H1 (cell line): ENCODE measurements around the gene TRPC4. TPM values are rescaled to one million over a fixed set of nuclear protein-coding genes. Genes with fewer than 3 reads are reported as not detected.
A peak's percentile ranks its signal among the peaks of the same experiment; 100 is the strongest.

Source experiments
- CTCF ChIA-PET: fragments of 300-600 bp; sonication (Branson Sonifier 250); formaldehyde crosslinking; loops from one replicate; lab custom pipeline; 2021; ENCODE audit not compliant: partially characterized antibody; lab: Charles Lee
- POLR2A ChIA-PET: fragments of 300-600 bp; sonication (Branson Sonifier 250); formaldehyde crosslinking; loops from one replicate; lab custom pipeline; 2021; ENCODE audit warnings: inconsistent platforms; ENCODE audit not compliant: partially characterized antibody; lab: Charles Lee
- DNase-seq, 2 experiments: peaks; one replicate each; pipeline versions ENCODE4 v3.0.0 to v3.0.0-alpha.2; 2010 to 2022; ENCODE audit warnings: low spot score in 2 of 2, low read depth in 1 of 2, mixed read lengths in 1 of 2
- FAIRE-seq: peaks from 2 replicates; lab custom pipeline; 2011; peaks lifted over from hg19 to GRCh38; lab: Jason Lieb, UNC
- H2AFZ ChIP-seq: 2 replicates; pipeline ENCODE4 v1.8.1; 2012; ENCODE audit warnings: low read length, inconsistent platforms
- H2AK5ac ChIP-seq: 2 replicates; pipeline ENCODE4 v1.6.1; 2013; ENCODE audit warnings: low read depth, low read length
- H2BK120ac ChIP-seq: replicated peaks from 2 replicates; pipeline ENCODE3; 2013; ENCODE audit warnings: low read depth, low read length, inconsistent platforms
- H2BK12ac ChIP-seq: 2 replicates; pipeline ENCODE4 v1.6.1; 2013; ENCODE audit warnings: low read depth, low read length
- H2BK15ac ChIP-seq: 2 replicates; pipeline ENCODE4 v1.6.1; 2013; ENCODE audit warnings: low read length
- H2BK20ac ChIP-seq: 2 replicates; pipeline ENCODE4 v1.6.1; 2013; ENCODE audit warnings: low read length
- H2BK5ac ChIP-seq: 2 replicates; pipeline ENCODE4 v1.6.1; 2013; ENCODE audit warnings: low read depth, low read length
- H3K14ac ChIP-seq: 2 replicates; pipeline ENCODE4 v1.6.1; 2013; ENCODE audit warnings: inconsistent platforms; ENCODE audit not compliant: insufficient read length
- H3K18ac ChIP-seq: 2 replicates; pipeline ENCODE4 v1.6.1; 2013; ENCODE audit warnings: low read length; ENCODE audit errors: extremely low read depth
- H3K23ac ChIP-seq: 2 replicates; pipeline ENCODE4 v1.6.1; 2013; ENCODE audit warnings: inconsistent platforms; ENCODE audit not compliant: insufficient read length
- H3K23me2 ChIP-seq: 2 replicates; pipeline ENCODE4 v1.6.1; 2013; ENCODE audit warnings: low read depth, low read length
- H3K27ac ChIP-seq: 2 replicates; pipeline ENCODE4 v1.6.1; 2011; ENCODE audit warnings: low read depth, low read length, inconsistent platforms
- H3K27me3 ChIP-seq, 4 experiments: replicated peaks in 1 of 4; 1 replicate in 1 of 4; 2 replicates in 3 of 4; pipeline versions ENCODE4 v1.6.1 to v1.8.1; 2011 to 2013; ENCODE audit warnings: low read length in 3 of 4, mild to moderate bottlenecking in 3 of 4, inconsistent platforms in 2 of 4, mixed read lengths in 2 of 4, moderate library complexity in 1 of 4; ENCODE audit not compliant: control insufficient read depth in 3 of 4, insufficient read depth in 3 of 4; ENCODE audit errors: extremely low read depth in 1 of 4
- H3K36me3 ChIP-seq, 4 experiments: 2 replicates each; pipeline versions ENCODE4 v1.6.1 to v1.8.1; 2011 to 2013; ENCODE audit warnings: mild to moderate bottlenecking in 4 of 4, low read length in 3 of 4, moderate library complexity in 2 of 4, control low read depth in 1 of 4, inconsistent platforms in 1 of 4; ENCODE audit not compliant: insufficient read depth in 4 of 4, control insufficient read depth in 2 of 4
- H3K4ac ChIP-seq: replicated peaks from 2 replicates; pipeline ENCODE3; 2013; ENCODE audit warnings: low read length, low read depth, mixed read lengths, inconsistent platforms; ENCODE audit not compliant: insufficient read length
- H3K4me1 ChIP-seq, 4 experiments: replicated peaks in 1 of 4; 1 replicate in 1 of 4; 2 replicates in 3 of 4; pipeline versions ENCODE4 v1.6.1 to v1.8.1; 2011 to 2013; ENCODE audit warnings: low read length in 3 of 4, inconsistent platforms in 2 of 4, mixed read lengths in 1 of 4; ENCODE audit not compliant: insufficient read depth in 4 of 4, control insufficient read depth in 3 of 4
- H3K4me2 ChIP-seq, 2 experiments: 2 replicates each; pipeline versions ENCODE4 v1.6.1 to v1.8.1; 2011 to 2013; ENCODE audit warnings: low read depth in 2 of 2, low read length in 2 of 2, control low read depth in 1 of 2, inconsistent platforms in 1 of 2, mild to moderate bottlenecking in 1 of 2; ENCODE audit not compliant: insufficient read depth in 1 of 2
- H3K4me3 ChIP-seq, 4 experiments: fragments of 200-600, 300-600 bp in 1 of 4; sonication (generic), shearing (Covaris generic), sonication (Bioruptor Twin) in 1 of 4; 2 replicates each; pipeline versions ENCODE4 v1.5.1 to v1.8.1; 2011 to 2016; ENCODE audit warnings: low read length in 4 of 4, low read depth in 3 of 4, control low read depth in 2 of 4, inconsistent platforms in 2 of 4, mild to moderate bottlenecking in 2 of 4, mixed read lengths in 1 of 4, moderate library complexity in 1 of 4; ENCODE audit not compliant: insufficient read depth in 2 of 4; ENCODE audit errors: extremely low read depth in 1 of 4
- H3K56ac ChIP-seq: replicated peaks from 2 replicates; pipeline ENCODE3; 2013; ENCODE audit warnings: low read depth, mild to moderate bottlenecking, mixed read lengths, low read length, inconsistent platforms; ENCODE audit not compliant: insufficient read length
- H3K79me1 ChIP-seq: 2 replicates; pipeline ENCODE4 v1.6.1; 2013; ENCODE audit warnings: low read depth, low read length, control low read depth
- H3K79me2 ChIP-seq, 2 experiments: 2 replicates each; pipeline versions ENCODE4 v1.6.1 to v1.8.1; 2012 to 2013; ENCODE audit warnings: low read length in 2 of 2, mild to moderate bottlenecking in 2 of 2, inconsistent platforms in 1 of 2; ENCODE audit not compliant: insufficient read depth in 2 of 2, control insufficient read depth in 1 of 2
- H3K9ac ChIP-seq, 4 experiments: replicated peaks in 1 of 4; 1 replicate in 1 of 4; 2 replicates in 3 of 4; pipeline versions ENCODE4 v1.6.1 to v1.8.1; 2011 to 2013; ENCODE audit warnings: low read depth in 3 of 4, low read length in 3 of 4, control low read depth in 2 of 4, mild to moderate bottlenecking in 2 of 4, moderate library complexity in 2 of 4, inconsistent platforms in 1 of 4; ENCODE audit errors: extremely low read depth in 1 of 4
- H3K9me3 ChIP-seq, 2 experiments: 2 replicates each; pipeline versions ENCODE4 v1.6.1 to v1.8.1; 2012 to 2013; ENCODE audit warnings: mild to moderate bottlenecking in 2 of 2, moderate library complexity in 2 of 2, control low read depth in 1 of 2, inconsistent platforms in 1 of 2, low read depth in 1 of 2, low read length in 1 of 2, mixed read lengths in 1 of 2; ENCODE audit not compliant: insufficient read depth in 2 of 2
- H4K20me1 ChIP-seq, 2 experiments: replicated peaks in 1 of 2; 2 replicates each; pipeline versions ENCODE3 to v1.8.1; 2011 to 2013; ENCODE audit warnings: inconsistent platforms in 2 of 2, low read length in 2 of 2, mild to moderate bottlenecking in 1 of 2; ENCODE audit not compliant: insufficient read depth in 2 of 2, control insufficient read depth in 1 of 2
- H4K5ac ChIP-seq: 2 replicates; pipeline ENCODE4 v1.6.1; 2013; ENCODE audit warnings: low read length, low read depth, mixed read lengths, inconsistent platforms; ENCODE audit not compliant: insufficient read length
- H4K8ac ChIP-seq: 2 replicates; pipeline ENCODE4 v1.8.0; 2013; ENCODE audit warnings: mild to moderate bottlenecking, moderate library complexity, low read length, inconsistent platforms; ENCODE audit not compliant: insufficient read depth; ENCODE audit errors: extremely low read depth
- H4K91ac ChIP-seq: replicated peaks from 2 replicates; pipeline ENCODE3; 2013; ENCODE audit warnings: low read length, mixed read lengths, inconsistent platforms; ENCODE audit not compliant: insufficient read length
- FOSL1 ChIP-seq: IDR thresholded peaks from 2 replicates; pipeline ENCODE4 v1.6.1; 2011; ENCODE audit warnings: mild to moderate bottlenecking, low read depth, low read length, moderate library complexity; ENCODE audit not compliant: insufficient read depth
- POLR2A ChIP-seq, 2 experiments: IDR thresholded peaks; 1 replicate in 1 of 2; 2 replicates in 1 of 2; pipeline ENCODE4 v1.6.1; 2011; ENCODE audit warnings: low read depth in 2 of 2, low read length in 2 of 2, mild to moderate bottlenecking in 2 of 2; ENCODE audit errors: control extremely low read depth in 1 of 2
- RFX5 ChIP-seq: IDR thresholded peaks from 2 replicates; pipeline ENCODE4 v1.6.1; 2011; ENCODE audit warnings: low read depth, low read length, improper control_type of control experiment, borderline replicate concordance
- SIX5 ChIP-seq: IDR thresholded peaks from 2 replicates; pipeline ENCODE4 v1.6.1; 2011; ENCODE audit warnings: mild to moderate bottlenecking, low read depth, low read length
- WGBS, 2 experiments: shearing (Covaris generic) in 1 of 2; methylation state at CpG; one replicate each; pipeline versions ENCODE4 v1.1.6 to v1.1.7; 2013 to 2015; ENCODE audit warnings: low lambda C conversion rate in 2 of 2, mixed read lengths in 2 of 2, inconsistent platforms in 1 of 2, low coverage in 1 of 2, missing lambda C conversion rate in 1 of 2; ENCODE audit not compliant: insufficient replicate concordance in 2 of 2, insufficient coverage in 1 of 2, insufficient read length in 1 of 2; ENCODE audit errors: extremely low coverage in 1 of 2, missing lambda C conversion rate in 1 of 2; 5-methylcytosine and 5-hydroxymethylcytosine counted together
- polyA plus RNA-seq, 7 experiments: library from polyadenylated mRNA; depleted of rRNA in 3 of 7; stranded (reverse) in 5 of 7; unstranded in 2 of 7; fragments of >200 nt in 5 of 7; fragments of 200-250 nt in 2 of 7; gene quantifications; 1 replicate in 5 of 7; 2 replicates in 1 of 7; 4 replicates in 1 of 7; pipeline versions ENCODE4 v1.2.1 to v1.2.3, GENCODE V29; 2011 to 2013; ENCODE audit warnings: missing spikeins in 2 of 7, mixed read lengths in 2 of 7
- total RNA-seq: library from RNA; stranded (reverse); fragmentation: NEBNext Ultra II Directional; extraction: Animal tissue kit (Norgen Biotek cat#: 25700); gene quantifications from 2 replicates; pipeline ENCODE4 v1.2.1, GENCODE V29; 2021

TRPC4 gene
- total and polyA plus RNA-seq, 2 of the 8 experiments (the other 6 are each of a cell fraction or from before 2014, with no cell fraction given), result 12.3 to 14.7 TPM

DNA sequence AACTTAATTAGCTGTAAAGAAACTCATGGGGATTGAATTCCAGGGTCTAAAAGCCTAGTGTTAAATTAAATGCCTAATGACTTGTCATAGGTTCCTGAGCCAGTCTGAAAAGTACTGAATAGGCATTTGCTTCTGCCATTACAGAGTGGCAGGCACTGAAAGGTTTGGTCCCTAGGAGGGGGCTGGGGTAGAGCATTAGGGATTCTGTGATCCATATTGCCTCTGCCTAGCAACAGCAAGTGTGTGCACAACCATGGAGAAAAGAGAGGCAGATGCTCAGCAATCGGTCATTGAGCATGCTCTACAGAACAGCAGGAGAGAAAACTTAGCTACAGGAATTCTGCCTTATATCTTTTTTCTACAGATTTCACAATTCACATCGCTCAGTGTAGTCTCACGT, 133.5 kb downstream of the TRPC4 start:
- Histone ChIP-seq H4K20me1 (no peaks in the 10 kb centered on the region), H4K5ac (no peak overlapping the region), H3K14ac (no peak overlapping the region), H3K23me2 (no peaks in the 10 kb centered on the region), H3K27ac (no peak overlapping the region), H2BK12ac (no peak overlapping the region), H3K4me2 (no peak overlapping the region), H3K9me3 (no peaks in the 10 kb centered on the region), H3K9ac (no peak overlapping the region), H3K56ac (no peak overlapping the region), H4K8ac (no peak overlapping the region), H3K79me1 (no peaks in the 10 kb centered on the region), H4K91ac (no peak overlapping the region), H3K18ac (no peak overlapping the region), H3K27me3 (no peaks in the 10 kb centered on the region), H2BK20ac (no peak overlapping the region), H3K4ac (no peak overlapping the region), H2BK120ac (no peak overlapping the region), H3K36me3 (no peaks in the 10 kb centered on the region), H2BK5ac (no peak overlapping the region), H3K4me3 (no peak overlapping the region), H2BK15ac (no peak overlapping the region), H2AFZ (no peak overlapping the region), H3K79me2 (peaks cover 0 to 2% of the 10 kb centered on the region in 2 experiments; a peak in 1 of 4 replicates), H2AK5ac (no peak overlapping the region), H3K23ac (no peak overlapping the region), H3K4me1 (no peaks in the 10 kb centered on the region)
- WGBS, 2 experiments, result 91% methylated on average over 3 of the region's 3 CpGs; no CpG with 5 or more reads in 1 of the 2 experiments
- POLR2A ChIA-PET, result no interaction called here
- CTCF ChIA-PET, result no interaction called here
- DNase-seq, result no peak
- FAIRE-seq, result no peak
- TF ChIP-seq FOSL1 (no peak), SIX5 (no peak), RFX5 (peak; percentile 41; the same call in 1 of the 2 replicates), POLR2A (IDR thresholded peaks at IDR 0.05; ENCODE audit: control extremely low read depth in 1 of 2, low read depth in 2 of 2, low read length in 2 of 2) (no peak)
